Naive B cell (primary cell): ENCODE data around the gene LYL1. TPM values are rescaled to one million over a fixed set of nuclear protein-coding genes. Genes with fewer than 3 reads are reported as not detected.
A peak's percentile ranks its signal among the peaks of the same experiment; 100 is the strongest.
"Not testable (repeated sequence)": the region's sequence is repeated elsewhere in the genome, so short reads cannot be mapped to it uniquely, and the experiment has no call there.

Experiments used
- ATAC-seq, 2 donors: fragments of 150-1000 bp; cut with Tn5 transposase; 2 replicates each; pipeline ENCODE4 v1.10.0; 2021; ENCODE audit warnings: low read depth in 2 of 2, mild to moderate bottlenecking in 2 of 2, moderate library complexity in 2 of 2
- DNase-seq: peaks from one replicate; pipeline ENCODE4 v3.0.0; 2022
- H3K27ac Mint-ChIP-seq, 6 donors: one replicate each; pipeline ENCODE4 v1.8.0; 2020 to 2022; ENCODE audit warnings: mild to moderate bottlenecking in 6 of 6, mixed read lengths in 6 of 6, moderate library complexity in 5 of 6, inconsistent platforms in 2 of 6
- H3K27me3 Mint-ChIP-seq, 3 donors: one replicate each; pipeline ENCODE4 v1.8.0; 2021 to 2022; ENCODE audit warnings: mixed read lengths in 3 of 3, mild to moderate bottlenecking in 1 of 3
- H3K36me3 Mint-ChIP-seq, 2 donors: one replicate each; pipeline ENCODE4 v1.8.0; 2020 to 2022; ENCODE audit warnings: mixed read lengths in 2 of 2, inconsistent platforms in 1 of 2, mild to moderate bottlenecking in 1 of 2
- H3K4me1 Mint-ChIP-seq, 3 donors: one replicate each; pipeline ENCODE4 v1.8.0; 2020 to 2022; ENCODE audit warnings: mixed read lengths in 3 of 3, inconsistent platforms in 1 of 3, mild to moderate bottlenecking in 1 of 3, moderate library complexity in 1 of 3
- H3K4me3 Mint-ChIP-seq, 8 donors: one replicate each; pipeline ENCODE4 v1.8.0; 2020 to 2022; ENCODE audit warnings: mild to moderate bottlenecking in 8 of 8, mixed read lengths in 8 of 8, moderate library complexity in 8 of 8, inconsistent platforms in 2 of 8
- H3K9me3 Mint-ChIP-seq, 7 donors: one replicate each; pipeline ENCODE4 v1.8.0; 2020 to 2022; ENCODE audit warnings: mixed read lengths in 7 of 7, mild to moderate bottlenecking in 5 of 7, inconsistent platforms in 2 of 7, moderate library complexity in 1 of 7
- polyA plus RNA-seq, 6 donors: library from polyadenylated mRNA; unstranded; fragments of 300-500 nt; fragmentation: Illumina TruSeq; gene quantifications; one replicate each; pipeline ENCODE4 v1.2.3, GENCODE V29; 2021; ENCODE audit warnings: low read depth in 6 of 6

The LYL1 gene
- polyA plus RNA-seq: 10 to 100 TPM; 39.9 to 88.3 (median 50.8) TPM

DNA sequence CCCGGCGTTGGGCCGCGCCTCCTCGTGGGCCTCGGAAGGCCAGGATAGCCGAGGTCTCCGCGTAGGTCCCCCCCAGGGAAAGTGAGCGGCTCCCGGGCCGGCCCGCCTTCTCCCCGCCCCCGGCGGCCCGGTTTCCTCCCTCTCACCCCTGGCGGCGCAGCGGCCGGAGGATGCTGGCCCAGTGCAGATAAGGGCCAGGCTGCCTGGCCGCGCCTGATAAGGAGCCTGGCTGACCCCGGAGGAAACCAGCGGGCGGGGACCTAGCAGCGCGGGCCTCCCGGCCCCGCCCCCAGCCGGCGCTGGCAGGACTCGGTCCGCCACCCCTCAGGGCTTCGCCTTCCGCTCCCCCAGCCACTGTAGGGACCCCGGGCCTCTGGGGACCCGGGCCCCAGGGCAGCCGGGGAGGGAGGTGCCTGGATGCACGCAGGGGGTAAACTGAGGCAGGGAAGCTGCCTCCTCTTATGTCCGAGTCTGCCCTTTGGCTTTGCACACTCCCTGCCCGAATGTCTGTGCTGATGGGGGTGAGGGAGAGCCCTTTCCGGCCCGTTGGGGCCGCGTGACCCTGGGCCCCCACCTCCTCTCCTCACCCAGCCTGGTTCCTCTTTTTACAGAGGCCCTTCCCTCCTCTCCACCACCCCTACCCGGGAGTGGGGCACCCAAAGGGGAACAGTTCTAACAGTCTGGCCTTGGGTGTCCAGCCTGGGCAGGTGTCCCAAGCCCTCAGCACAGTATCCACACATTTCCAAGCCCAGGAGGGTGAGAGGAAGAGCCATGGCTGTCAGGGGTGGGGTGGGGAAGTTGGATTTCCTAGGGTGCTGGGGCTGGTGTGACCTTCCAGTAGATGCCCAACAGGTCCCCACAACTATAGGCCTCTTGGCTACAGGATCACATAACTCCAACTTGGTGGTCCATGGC is at the start of gene LYL1:
Gene LYL1, minus strand, starts transcription at position 193 of the 915 bp plus-strand sequence. CDS start 1,687 bp downstream, outside the sequence.
- Mint-ChIP-seq H3K4me3 (peak within 1 kb of the TSS; percentile 89 to 99 (median 97)), H3K27me3 (no peaks in the 10 kb centered on the region), H3K4me1 (peaks cover 38 to 57% (median 51%) of the 10 kb centered on the region in 3 donors), H3K36me3 (peaks cover 6 to 9% of the 10 kb centered on the region in 2 donors), H3K27ac (peak within 1 kb of the TSS; percentile 91 to 100 (median 100)), H3K9me3 (no peaks in the 10 kb centered on the region)
- DNase-seq (peak; percentile 95), ATAC-seq (peak; percentile 57 to 62)

DNA sequence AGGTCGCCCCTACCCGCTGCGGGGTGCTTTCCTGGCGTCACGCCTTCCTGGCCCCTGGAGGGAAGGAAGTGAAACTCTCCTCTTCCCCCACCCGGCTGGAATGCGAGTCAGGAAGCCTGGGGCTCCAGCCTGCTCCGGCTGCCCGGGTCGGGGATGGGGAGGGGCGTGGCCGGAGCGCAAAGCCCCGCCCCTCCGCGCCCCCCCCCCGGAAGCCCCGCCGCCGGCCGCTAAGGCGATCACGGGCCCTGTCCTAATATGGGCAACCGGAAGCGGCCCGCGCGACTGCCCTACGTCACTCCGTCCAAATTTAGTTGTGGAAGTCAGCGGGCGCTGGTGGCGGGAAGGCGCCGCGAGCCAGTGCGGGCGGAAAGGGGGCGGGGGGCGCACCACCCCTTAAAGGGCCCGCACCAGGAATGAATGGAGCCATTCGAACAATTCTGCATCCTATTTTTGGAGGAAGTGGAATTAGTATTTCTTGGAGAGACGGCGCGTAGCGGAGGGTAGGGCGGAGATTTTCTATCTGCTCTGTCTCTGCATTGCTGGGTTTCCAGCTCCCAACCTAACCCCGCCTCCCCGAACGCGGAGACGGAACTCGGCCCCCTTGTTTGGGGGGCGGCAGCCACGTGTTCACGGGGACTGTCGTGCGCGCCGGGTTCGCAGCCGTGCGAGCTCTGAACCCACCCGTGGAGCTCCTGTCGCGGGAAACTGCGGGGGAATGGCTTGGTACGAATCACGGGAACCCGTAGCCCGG is 49.1 kb upstream of the LYL1 start:
- Mint-ChIP-seq H3K27ac (peak overlapping the region; percentile 99 to 100 (median 100)), H3K9me3 (peaks cover 0 to 6% (median 0%) of the 10 kb centered on the region in 7 donors), H3K36me3 (peaks cover 17 to 24% of the 10 kb centered on the region in 2 donors), H3K27me3 (peaks cover 0 to 3% (median 0%) of the 10 kb centered on the region in 3 donors), H3K4me3 (peak overlapping the region; percentile 89 to 99 (median 98)), H3K4me1 (peaks cover 44 to 76% (median 48%) of the 10 kb centered on the region in 3 donors)
- DNase-seq (peak; percentile 95), ATAC-seq (peak; percentile 31 to 35)

DNA sequence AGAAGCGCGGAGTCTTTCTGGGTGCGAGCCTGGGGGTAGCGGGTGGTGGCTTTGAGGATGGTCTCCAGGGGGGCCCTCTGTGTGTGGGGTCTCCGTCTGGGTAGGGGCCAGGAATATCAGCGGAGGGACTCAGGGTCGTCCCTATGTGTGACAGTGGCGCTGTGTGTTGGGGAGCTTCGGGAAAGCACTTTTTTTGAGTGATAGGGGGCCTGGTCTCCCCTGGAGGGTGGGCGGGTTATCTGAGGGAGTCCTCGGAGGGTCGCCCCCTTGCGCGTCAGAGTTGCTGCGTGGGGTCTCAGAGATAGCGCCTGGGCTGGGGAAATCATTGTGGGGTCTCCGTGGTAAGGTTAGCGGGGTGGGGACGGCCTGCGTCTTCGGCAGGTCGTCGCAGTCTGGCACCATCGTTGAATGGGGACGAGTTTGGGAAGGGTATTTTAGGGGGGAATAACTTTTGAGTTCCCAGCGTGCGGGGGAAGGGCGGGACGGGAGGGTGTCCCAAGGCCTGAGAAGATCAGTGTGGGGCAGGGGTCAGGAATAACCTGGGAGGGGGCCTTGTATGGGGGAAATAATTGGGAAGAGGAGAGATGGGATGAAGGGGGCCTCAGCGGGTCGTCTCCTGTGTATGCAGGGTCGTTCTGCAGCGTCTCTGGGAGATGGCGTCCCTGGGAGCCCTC is 48.4 kb upstream of the LYL1 start:
- peak overlapping the region; percentile 89 to 99 (median 98) for H3K4me3 Mint-ChIP-seq
- peaks cover 37 to 69% (median 41%) of the 10 kb centered on the region in 3 donors for H3K4me1 Mint-ChIP-seq
- H3K9me3 Mint-ChIP-seq: peaks cover 0 to 6% (median 0%) of the 10 kb centered on the region in 7 donors
- peaks cover 0 to 3% (median 0%) of the 10 kb centered on the region in 3 donors for H3K27me3 Mint-ChIP-seq
- DNase-seq (peak; percentile 35), ATAC-seq (peak in 1 of 2 donors; percentile 1)
- H3K36me3 Mint-ChIP-seq: peaks cover 17 to 24% of the 10 kb centered on the region in 2 donors
- H3K27ac Mint-ChIP-seq: peak overlapping the region; percentile 99 to 100 (median 100)

DNA sequence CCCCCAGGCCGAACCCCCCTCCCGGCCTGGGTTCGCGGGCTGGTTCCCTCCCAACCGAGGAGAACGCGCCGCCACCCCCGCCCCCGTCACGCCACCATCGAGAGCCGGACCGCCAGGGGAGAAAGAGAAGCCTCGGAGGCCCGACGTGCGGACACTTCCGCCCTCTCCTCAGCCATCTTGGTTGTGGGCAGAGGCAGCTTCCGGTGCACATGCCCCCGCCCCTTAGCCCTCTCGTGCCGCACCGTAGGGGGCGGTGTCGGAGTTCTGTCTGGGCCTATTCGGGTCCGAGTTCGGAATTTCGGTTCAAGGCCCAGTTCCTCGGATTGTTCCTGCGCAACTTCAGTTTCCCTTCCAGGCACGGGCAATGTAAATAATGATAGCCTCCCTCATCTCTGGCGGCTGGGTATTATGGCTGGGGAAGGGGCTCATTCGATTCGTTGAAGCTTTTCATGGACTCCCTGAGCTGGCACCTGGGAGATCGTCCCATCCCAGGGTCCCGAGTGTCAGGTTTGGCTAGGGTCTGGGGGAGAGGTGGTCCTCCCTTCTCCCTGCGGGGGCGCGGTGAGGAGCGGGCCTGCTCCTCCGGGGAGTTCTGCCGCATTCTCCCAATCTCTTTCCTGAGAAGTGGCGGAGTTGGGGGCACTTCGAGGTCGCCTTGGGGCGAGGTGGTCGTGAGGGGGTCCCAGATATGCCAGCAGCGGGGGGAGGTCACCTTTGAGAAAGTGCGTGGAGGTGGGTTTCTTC is 47.7 kb upstream of the LYL1 start, which contains the start of the genes IER2 and STX10:
Gene IER2, plus strand, starts transcription at position 225 of the 744 bp plus-strand sequence. CDS start 2,776 bp downstream, outside the sequence.
Gene STX10, minus strand, starts transcription at position 189 of the 744 bp plus-strand sequence. CDS start 202 bp downstream, outside the sequence.
- Mint-ChIP-seq H3K9me3 (peaks cover 0 to 6% (median 0%) of the 10 kb centered on the region in 7 donors), H3K36me3 (peaks cover 17 to 24% of the 10 kb centered on the region in 2 donors)
- peak; percentile 51 to 52 for ATAC-seq

DNA sequence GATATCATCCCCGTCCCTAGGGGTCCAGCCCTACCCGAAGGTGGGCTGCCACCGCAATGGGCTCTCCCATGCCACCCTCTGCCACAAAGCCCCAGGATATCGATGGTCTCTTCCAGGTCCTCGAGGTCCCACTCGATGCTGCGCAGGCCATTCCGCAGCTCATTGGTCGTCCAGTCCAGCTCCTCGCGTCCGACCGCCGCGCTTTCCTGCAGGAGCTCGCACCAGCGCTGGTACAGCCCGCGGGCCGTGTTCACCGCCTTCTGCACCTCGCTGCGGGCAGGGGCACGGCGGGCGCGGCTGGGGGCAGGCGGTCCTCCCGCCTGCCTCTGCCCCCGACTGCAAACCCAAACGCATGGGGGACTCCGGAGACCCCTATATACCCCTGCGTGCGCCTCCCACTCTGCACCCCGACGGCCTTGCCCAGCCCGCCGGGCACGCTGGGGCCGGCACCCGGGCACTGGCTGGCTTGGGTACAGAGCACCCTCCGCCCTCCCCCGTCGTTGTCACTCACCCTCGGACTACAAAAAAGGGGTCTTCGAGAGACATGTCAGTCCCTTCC is 47.0 kb upstream of the LYL1 start:
- H3K9me3 Mint-ChIP-seq: peaks cover 0 to 6% (median 0%) of the 10 kb centered on the region in 7 donors
- H3K27me3 Mint-ChIP-seq: peaks cover 0 to under 1% (median 0%) of the 10 kb centered on the region in 3 donors
- H3K4me1 Mint-ChIP-seq: peaks cover 32 to 55% (median 36%) of the 10 kb centered on the region in 3 donors
- DNase-seq (peak; percentile 28), ATAC-seq (peak in 1 of 2 donors; percentile 0)
- H3K36me3 Mint-ChIP-seq: peaks cover 11 to 22% of the 10 kb centered on the region in 2 donors
- H3K27ac Mint-ChIP-seq: peak overlapping the region in 5 of 6 donors; percentile 99 to 100 (median 100)
- peak overlapping the region; percentile 89 to 99 (median 98) for H3K4me3 Mint-ChIP-seq

More for the DNA sequence above, 47.7 kb upstream of the LYL1 start, which contains the start of the genes IER2 and STX10:
- peak; percentile 93 for DNase-seq
- Mint-ChIP-seq H3K4me1 (peaks cover 36 to 62% (median 36%) of the 10 kb centered on the region in 3 donors), H3K27me3 (peaks cover 0 to 3% (median 0%) of the 10 kb centered on the region in 3 donors), H3K4me3 (peak within 1 kb of the TSS; percentile 89 to 99 (median 98)), H3K27ac (peak within 1 kb of the TSS; percentile 99 to 100 (median 100))

DNA sequence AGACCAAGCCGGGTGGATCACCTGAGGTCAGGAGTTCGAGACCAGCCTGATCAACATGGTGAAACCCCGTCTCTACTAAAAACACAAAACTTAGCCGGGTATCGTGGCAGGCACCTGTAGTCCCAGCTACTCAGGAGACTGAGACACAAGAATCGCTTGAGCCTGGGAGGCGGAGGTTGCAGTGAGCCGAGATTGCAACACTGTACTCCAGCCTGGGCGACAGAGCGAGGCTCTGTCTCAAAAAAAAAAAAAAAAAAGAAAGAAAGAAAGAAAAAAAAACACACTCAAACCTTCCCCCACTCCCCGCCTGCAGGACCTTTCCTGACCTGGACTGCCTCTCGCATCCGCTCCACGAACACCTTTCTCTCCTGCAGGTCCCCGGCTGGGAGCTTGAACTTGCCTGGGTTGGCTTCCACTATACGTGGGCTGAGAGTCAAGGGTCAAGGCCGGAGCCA is 46.5 kb upstream of the LYL1 start:
- H3K4me3 Mint-ChIP-seq: peak overlapping the region; percentile 87 to 99 (median 96)
- peaks cover 32 to 50% (median 35%) of the 10 kb centered on the region in 3 donors for H3K4me1 Mint-ChIP-seq
- DNase-seq, H3K9me3 Mint-ChIP-seq, ATAC-seq, H3K27me3 Mint-ChIP-seq: not testable (repeated sequence)
- peak overlapping the region in 4 of 6 donors; percentile 44 to 100 (median 70) for H3K27ac Mint-ChIP-seq
- peaks cover 6 to 17% of the 10 kb centered on the region in 2 donors for H3K36me3 Mint-ChIP-seq

DNA sequence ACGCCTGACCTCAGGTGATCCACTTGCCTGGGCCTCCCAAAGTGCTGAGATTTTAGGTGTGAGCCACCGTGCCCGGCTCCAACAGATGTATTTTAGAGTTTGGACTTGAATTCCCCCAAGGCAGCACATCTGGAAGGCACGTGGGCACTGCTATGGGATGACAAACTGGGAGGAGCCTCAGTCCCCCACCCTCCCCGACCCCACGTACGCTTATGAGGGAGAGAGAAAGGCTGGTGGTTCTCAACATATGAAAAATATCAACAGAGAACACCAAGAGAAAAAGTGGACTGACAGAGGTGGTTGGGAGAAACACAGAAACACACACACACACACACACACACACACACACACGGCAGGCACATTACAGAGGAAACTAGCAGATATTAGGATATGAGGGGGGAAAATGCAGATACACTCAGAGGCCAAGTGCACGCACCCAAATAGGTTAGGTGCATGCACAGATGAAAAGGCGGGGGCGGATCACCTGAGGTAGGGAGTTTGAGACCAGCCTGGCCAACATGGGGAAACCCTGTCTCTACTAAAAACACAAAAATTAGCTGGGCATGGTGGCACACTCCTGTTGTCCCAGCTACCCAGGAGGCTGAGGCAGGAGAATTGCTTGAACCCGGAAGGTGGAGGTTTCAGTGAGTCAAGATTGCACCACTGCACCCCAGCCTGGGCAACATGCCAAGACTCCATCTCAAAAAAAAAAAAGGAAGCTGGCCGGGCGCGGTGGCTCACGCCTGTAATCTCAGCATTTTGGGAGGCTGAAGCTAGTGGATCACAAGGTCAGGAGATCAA is 44.3 kb upstream of the LYL1 start:
- Mint-ChIP-seq H3K4me3 (peak overlapping the region in 5 of 8 donors; percentile 9 to 97 (median 55)), H3K9me3 (no peaks in the 10 kb centered on the region), H3K36me3 (no peaks in the 10 kb centered on the region), H3K27ac (peak overlapping the region in 1 of 6 donors; percentile 15), H3K27me3 (no peaks in the 10 kb centered on the region), H3K4me1 (peaks cover 28 to 36% (median 32%) of the 10 kb centered on the region in 3 donors)
- DNase-seq (no peak), ATAC-seq (no peak)

DNA sequence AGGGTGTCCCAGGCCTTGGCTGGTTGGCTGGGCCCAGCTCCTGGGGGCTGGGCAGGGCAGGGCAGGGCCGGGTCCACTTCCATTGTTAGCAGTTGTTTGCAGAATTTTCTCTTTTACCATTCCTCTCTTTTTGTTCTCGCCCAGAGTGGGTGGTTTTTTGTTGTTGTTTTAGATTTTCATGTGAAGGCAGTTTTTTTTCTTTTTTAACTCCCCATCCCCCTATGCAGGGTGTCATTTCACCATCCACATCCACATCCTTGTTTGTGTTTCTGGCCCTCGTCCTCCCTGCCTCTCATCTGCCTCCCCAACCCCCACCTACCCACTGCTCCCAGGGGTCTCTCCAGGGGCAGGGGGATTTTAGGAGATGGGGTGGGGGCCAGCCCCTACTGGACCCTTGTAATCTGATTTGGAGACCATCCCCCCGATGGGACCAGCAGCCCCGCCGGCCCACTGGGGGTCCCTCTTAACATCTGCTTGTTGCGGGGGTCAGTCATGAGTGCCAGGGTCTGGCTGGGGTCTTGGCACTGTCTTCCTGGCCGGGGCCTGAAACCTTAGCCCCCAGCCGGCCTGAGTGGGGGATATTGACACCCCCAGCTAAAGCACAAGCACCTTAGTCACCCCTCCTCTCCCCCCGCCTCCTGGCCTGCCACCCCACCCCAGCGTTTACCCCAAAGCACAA is 37.1 kb upstream of the LYL1 start:
- Mint-ChIP-seq H3K27ac (peak overlapping the region in 1 of 6 donors; percentile 60), H3K9me3 (no peaks in the 10 kb centered on the region), H3K36me3 (no peaks in the 10 kb centered on the region), H3K27me3 (no peaks in the 10 kb centered on the region), H3K4me1 (no peaks in the 10 kb centered on the region), H3K4me3 (no peak overlapping the region)
- no peak for DNase-seq
- ATAC-seq: no peak

DNA sequence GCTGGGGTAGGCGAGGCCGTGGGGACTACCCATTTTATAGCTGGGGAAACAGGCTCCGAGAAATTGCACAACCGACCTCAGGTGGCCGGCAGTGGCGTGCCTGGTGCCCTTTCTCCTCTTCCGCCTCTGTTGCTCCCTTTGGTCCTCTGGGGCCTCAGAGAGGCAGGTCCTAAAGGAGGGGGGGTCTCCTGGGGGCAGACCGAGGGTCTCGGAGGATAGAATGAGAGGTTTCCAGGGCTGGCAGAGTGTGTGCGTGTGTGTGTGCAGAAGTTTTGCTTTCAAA is 36.2 kb upstream of the LYL1 start:
- Mint-ChIP-seq H3K27ac (no peak overlapping the region), H3K9me3 (no peaks in the 10 kb centered on the region), H3K4me1 (peaks cover 0 to 5% (median 0%) of the 10 kb centered on the region in 3 donors), H3K27me3 (no peaks in the 10 kb centered on the region), H3K36me3 (no peaks in the 10 kb centered on the region), H3K4me3 (no peak overlapping the region)
- DNase-seq (no peak), ATAC-seq (no peak)

DNA sequence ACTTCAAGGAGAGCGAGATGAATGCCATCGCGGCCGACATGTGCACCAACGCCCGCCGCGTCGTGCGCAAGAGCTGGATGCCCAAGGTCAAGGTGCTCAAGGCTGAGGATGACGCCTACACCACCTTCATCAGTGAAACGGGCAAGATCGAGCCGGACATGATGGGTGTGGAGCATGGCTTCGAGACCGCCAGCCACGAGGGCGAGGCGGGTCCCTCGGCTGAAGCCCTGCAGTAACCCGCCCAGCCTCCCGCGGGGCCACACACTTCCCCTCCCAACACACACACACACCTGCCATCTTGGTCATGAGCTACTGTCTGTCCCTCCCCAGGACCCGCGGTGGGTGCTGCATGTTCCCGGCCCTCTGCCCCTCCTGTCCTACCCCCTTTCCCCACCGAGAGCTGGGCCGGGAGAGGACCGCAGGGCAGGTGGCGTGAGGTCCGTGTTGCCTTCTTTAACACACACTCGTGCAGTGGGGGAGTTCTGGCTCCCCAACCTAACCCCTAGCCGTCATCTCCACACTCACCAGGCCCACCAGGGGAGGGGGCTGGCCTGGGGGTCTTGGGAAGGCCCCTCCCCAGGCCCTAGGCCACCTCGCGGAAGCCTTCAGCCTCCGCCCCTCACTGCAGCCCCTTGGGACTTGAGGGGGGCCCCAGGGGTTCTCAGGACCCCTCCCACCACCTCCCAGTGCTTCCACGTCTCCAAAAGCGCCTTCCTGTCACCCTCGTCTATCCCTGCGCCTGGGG is 35.7 kb upstream of the LYL1 start:
- no peaks in the 10 kb centered on the region for H3K27me3 Mint-ChIP-seq
- H3K9me3 Mint-ChIP-seq: no peaks in the 10 kb centered on the region
- no peak overlapping the region for H3K4me3 Mint-ChIP-seq
- H3K36me3 Mint-ChIP-seq: no peaks in the 10 kb centered on the region
- no peak overlapping the region for H3K27ac Mint-ChIP-seq
- H3K4me1 Mint-ChIP-seq: peaks cover 0 to 6% (median 0%) of the 10 kb centered on the region in 3 donors
- no peak for DNase-seq
- ATAC-seq: no peak
